Dedifferentiated amniotic fluid mesenchymal stem cell (primary cell): Measurements from ENCODE around the gene ARHGAP26.

Experiments
- DNase-seq: peaks from one replicate; pipeline ENCODE4 v3.0.0-alpha.2; 2016; ENCODE audit errors: extremely low spot score

Gene ARHGAP26

GRCh38 chr5:143204474-143205246, 434.5 kb downstream of the ARHGAP26 start:
- no peak for DNase-seq

DNA sequence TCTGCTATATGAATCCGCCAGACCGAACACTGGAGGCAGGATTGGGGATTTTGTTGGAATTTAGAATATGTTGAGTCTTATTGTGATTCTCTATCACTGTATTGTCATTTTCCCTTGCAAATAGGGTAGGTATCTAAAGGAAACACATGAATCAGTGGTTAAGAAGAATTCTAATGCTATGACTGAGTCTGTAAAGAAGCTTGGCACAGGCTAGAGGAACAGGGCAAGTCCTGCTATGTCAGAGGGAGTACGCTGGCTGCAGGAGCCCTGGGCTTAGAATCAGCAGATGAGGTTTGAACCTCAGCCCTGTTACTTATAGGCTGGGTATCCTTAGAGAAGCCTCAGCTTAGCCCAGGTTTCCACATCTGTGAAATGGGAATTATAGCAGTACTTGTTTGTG, 435.2 kb downstream of the ARHGAP26 start:
- peak; percentile 90 for DNase-seq

- no peak for DNase-seq
Measured at GRCh38 chr5:143205883-143206195, 435.7 kb downstream of the ARHGAP26 start.

- DNase-seq: no peak
Measured at GRCh38 chr5:143206196-143207053, 436.2 kb downstream of the ARHGAP26 start.

GRCh38 chr5:143207058-143207457, 436.9 kb downstream of the ARHGAP26 start:
- DNase-seq: no peak

DNA sequence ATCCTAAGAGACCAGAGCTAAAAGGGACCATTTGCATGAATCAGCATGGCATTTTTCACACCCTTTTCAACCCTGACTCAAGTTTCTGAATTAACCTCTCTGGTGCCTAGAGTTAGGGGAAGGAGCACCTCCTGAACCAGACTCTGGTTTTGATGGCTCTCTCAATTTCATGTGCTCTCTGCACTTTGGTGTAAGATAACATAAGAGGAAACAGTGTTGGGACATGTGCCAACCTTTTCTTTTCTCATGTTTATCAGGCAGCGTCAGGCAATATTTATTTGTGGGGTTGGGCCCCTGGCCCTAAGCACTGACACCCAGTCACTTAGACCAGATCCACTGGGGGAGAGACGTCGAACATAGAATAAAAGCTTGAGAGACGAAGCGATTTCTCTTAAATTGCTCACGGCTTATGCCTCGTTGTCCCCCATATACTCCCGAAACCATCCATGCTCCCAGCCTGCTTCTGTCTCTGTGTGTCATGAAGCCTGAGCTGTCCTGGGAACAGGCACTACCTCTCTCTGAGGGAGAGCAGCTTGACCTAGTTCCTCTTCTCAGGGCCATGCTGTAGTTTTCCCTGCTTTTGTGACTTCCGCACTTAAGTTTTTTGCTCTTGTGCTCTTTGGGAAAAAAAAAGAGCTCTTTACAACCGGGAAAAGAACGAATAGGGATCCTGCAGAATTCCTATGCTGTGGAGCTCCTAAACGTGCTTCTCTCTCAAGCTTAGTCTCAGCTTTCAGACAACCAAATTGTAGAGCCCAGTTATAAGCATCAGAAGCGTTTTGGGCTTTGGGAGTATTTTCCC, 437.6 kb downstream of the ARHGAP26 start:
- no peak for DNase-seq

DNA sequence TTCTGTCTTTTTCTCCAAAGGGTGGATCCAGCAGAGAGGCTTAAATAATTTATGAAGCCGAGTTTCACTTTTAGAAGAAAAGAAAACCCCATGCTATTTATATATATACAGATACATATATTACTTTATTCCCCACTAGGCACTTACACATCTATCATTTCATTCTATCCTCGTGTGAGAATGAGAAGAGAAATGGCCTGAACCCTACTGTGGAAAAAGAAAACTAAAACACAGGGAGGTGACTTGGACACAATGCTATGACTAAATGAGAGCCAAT, 438.1 kb downstream of the ARHGAP26 start:
- no peak for DNase-seq

DNA sequence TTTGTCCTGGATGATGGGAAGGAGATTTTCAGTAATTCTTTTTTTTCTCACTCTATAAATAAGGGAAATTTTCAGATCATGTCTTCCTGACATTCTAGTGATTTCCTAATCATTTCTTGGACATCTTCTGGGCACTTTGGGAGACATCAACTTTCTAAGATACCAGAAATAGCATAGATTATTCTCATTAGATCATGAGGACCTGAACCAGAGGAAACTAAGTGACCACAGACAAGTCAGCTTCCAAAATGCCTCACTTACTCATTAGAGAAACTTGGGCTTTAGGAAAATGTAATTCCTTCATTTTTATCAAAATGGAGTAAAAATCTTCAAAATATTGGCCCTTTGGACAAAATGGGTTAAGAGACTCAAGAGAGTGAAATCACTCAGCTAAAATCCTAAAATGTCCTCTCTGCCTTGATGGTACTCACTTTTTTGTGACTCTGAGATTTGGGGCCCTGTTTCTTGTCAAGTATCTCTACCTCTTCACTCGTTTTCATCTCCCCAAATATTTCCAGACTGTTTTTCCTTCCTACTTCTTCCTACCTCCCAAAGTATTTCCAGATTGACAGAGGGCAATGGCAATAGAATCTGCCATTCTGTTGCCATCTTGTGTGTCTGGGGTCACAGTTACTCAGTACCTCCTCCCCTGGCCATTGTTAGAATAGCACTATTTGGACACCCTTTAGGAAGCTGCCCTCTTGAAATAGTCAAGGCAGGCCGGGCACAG, 438.8 kb downstream of the ARHGAP26 start:
- DNase-seq: no peak

GRCh38 chr5:143209881-143210395, 439.8 kb downstream of the ARHGAP26 start:
- no peak for DNase-seq

DNA sequence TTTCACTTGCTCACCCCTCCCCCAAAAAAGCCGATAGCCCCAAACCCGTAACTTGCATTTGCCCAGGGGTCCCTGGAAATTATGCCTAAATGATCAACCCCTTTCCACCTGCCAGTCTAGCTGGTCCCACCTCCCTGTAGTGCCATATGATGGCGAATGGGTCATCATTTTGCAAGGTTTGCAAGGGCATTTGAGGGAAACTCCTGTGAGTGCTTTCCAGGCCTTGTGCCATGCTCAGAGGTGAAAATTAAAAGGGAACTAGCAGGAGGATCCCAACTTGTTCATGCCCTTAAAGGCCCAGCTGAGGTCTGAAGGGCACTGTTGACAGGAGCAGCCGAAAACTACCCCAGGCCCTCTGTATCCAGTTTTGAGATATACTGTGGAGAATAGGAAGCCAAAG, 440.4 kb downstream of the ARHGAP26 start:
- DNase-seq: no peak

GRCh38 chr5:143212261-143212660, 442.1 kb downstream of the ARHGAP26 start:
- no peak for DNase-seq

DNA sequence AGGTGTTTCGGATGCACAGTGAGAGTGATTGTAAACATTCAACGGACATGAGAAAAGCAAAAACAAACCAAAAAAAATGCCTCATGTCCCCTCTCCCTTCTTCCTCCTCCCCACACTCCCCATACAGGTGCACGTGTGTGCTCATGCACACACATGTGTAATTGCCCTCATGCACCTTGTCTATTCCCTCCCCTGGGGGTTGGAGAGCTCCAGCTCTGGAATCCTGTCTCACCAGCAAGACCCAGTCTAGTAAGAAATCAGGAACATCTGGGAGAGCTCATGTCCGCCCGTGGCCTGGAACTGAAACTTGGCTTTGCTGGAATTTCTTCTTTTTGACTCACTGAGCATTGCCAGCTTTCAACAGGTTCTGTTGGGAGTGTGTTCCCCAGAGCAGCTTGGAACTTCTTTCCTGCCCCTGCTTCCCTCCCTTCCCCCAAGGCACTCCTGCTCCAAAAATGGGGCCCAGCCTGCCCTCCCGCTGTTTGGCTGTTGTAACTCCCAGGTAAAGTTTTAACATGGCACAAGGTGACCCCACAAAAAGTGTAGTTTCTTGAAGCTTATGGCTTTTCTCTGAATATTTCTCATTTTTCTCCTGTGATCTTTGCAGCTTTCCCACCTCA, 443.2 kb downstream of the ARHGAP26 start:
- DNase-seq: peak; percentile 61

GRCh38 chr5:143213851-143214363, 443.7 kb downstream of the ARHGAP26 start:
- DNase-seq: no peak

DNA sequence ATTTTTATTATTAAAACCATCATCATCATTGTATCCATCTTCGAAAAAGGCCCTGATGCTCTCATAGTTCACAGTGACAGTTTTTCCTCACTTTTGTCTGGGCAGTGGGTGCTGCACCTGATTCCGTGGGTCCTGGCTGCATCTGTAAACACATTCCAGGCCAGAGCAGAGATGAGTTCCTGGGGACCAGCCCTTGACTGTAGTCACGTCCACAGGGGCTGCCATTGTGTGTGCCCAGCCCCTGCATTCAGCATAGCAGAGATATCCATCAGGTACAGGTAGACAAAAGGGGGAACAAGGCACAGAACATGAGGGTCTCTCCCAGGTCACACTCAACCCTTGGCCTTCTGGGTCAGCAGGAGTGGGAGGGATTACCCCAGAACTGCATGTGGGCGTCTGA, 444.3 kb downstream of the ARHGAP26 start:
- DNase-seq: no peak

DNA sequence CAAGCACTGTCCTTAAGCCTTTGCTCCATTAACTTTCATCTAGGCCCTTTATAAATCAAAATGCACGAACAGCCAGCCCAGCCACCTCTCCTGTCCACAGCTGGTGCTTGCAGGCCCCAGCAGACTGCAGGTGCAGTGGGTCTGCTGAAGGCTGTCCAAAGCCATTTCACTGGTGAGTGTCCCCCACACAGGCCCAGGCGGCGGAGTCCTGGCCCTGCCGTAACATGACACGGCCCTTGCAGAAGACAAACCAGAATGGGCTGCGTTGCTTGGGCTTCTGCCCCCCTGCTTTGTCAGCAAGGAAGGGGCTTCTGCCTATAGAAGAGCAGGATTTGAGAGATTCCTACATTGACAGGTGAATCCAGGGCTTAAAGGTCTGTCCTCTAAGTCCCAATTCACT, 444.7 kb downstream of the ARHGAP26 start:
- no peak for DNase-seq

DNA sequence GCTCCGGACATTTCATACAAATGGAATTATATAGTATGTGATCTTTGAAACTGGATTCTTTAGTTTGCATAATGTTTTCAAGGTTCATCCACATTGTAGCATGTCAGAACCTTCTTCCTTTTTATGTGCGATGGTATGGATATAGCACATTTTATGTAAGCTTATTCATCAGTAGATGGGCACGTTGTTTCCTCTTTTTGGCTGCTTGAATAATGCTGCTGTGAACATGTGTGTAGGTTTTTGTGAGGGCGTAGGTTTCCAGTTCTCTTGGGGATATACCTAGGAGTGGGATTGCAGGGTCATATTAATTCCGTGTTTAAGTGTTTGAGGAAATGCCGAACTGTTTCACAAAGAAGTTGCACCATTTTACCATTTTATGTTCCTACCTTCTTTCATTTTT, 445.5 kb downstream of the ARHGAP26 start:
- no peak for DNase-seq

- no peak for DNase-seq
Measured at GRCh38 chr5:143216211-143216610, 446.0 kb downstream of the ARHGAP26 start.

GRCh38 chr5:143217065-143217803, 447.1 kb downstream of the ARHGAP26 start:
- no peak for DNase-seq

DNA sequence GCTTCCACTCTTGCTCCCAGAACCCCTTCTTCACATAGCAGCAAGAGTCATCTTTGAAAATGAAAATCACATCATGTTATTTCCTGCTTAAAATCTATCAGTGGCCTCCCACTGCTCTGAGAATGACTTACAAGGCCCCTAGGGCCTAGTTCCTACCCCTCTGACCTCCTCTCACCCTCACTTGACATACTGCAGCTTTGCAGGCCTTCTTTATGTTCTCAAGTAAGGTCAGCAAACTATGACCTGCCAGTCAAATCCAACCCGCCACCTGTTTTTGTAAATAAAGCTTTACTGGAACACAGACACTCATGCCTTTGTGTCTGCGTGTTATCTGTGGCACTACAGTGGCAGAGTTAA, 447.6 kb downstream of the ARHGAP26 start:
- no peak for DNase-seq

DNA sequence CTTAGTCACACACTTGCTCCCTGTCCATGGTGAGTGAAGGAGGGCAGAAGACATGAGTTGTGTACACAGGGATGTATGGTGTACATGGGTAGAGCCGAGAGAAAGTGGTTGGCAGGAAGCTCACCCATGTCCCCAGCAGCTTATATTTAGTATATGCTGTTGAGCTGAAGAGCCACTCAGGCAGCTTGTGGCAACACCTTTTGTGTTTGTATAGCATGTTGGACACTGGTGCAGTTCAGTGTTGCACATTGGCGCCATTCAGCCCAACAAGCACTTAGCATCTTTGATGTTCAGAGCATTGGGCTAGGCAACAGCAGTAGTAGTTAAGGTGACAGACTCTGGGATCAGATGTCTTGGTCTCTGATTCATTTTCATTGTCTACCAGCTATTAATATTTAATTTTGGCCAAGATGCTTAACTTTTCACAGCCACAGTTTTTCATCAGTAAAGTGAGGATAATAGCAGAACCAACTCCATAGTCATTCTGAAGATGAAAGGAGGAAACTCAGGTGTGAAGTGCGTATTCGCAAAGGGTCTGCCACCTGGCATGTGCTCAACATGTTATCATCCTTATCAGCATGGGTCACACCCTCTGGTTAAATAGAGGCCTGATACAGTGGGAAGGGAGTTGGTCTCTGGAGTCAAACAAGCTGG, 448.5 kb downstream of the ARHGAP26 start:
- DNase-seq: no peak
